Endodermal cell (in vitro differentiated cells): ENCODE data around the gene FBRS. TPM values are rescaled to one million over a fixed set of nuclear protein-coding genes. Genes with fewer than 3 reads are reported as not detected.

Experiments used
- DNase-seq: peaks from one replicate; pipeline ENCODE4 v3.0.0-alpha.2; 2017
- H3K27ac ChIP-seq: 2 replicates; pipeline ENCODE4 v1.5.1; 2013; ENCODE audit warnings: mild to moderate bottlenecking, low read depth, low read length, moderate library complexity
- H3K27me3 ChIP-seq: 2 replicates; pipeline ENCODE4 v1.6.1; 2013; ENCODE audit warnings: mild to moderate bottlenecking, low read length, moderate library complexity; ENCODE audit not compliant: insufficient read depth, control insufficient read depth, poor library complexity, severe bottlenecking
- H3K36me3 ChIP-seq: 2 replicates; pipeline ENCODE4 v1.7.0; 2013; ENCODE audit warnings: mild to moderate bottlenecking, low read length, moderate library complexity; ENCODE audit not compliant: control insufficient read depth, insufficient read depth
- H3K4me1 ChIP-seq: one replicate; pipeline ENCODE4 v1.7.0; 2013; ENCODE audit warnings: low read length; ENCODE audit not compliant: control insufficient read depth, insufficient read depth
- H3K4me3 ChIP-seq: 2 replicates; pipeline ENCODE4 v1.5.1; 2013; ENCODE audit warnings: mild to moderate bottlenecking, low read length, moderate library complexity
- H3K9ac ChIP-seq: 2 replicates; pipeline ENCODE4 v1.6.1; 2013; ENCODE audit warnings: mild to moderate bottlenecking, low read length, moderate library complexity; ENCODE audit not compliant: poor library complexity, severe bottlenecking; ENCODE audit errors: extremely low read depth
- H3K9me3 ChIP-seq: 2 replicates; pipeline ENCODE4 v1.6.1; 2013; ENCODE audit warnings: mild to moderate bottlenecking, low read length, moderate library complexity; ENCODE audit not compliant: control insufficient read depth
- H3K27ac Mint-ChIP-seq: 2 replicates; pipeline ENCODE4 v1.8.0; 2020; ENCODE audit warnings: mixed read lengths
- H3K27me3 Mint-ChIP-seq: 2 replicates; pipeline ENCODE4 v1.8.0; 2021; ENCODE audit warnings: mild to moderate bottlenecking, mixed read lengths; ENCODE audit not compliant: insufficient read depth
- H3K36me3 Mint-ChIP-seq: 2 replicates; pipeline ENCODE4 v1.8.0; 2020; ENCODE audit warnings: low read depth, mixed read lengths
- H3K4me1 Mint-ChIP-seq: 2 replicates; pipeline ENCODE4 v1.8.0; 2020; ENCODE audit warnings: mixed read lengths
- H3K4me3 Mint-ChIP-seq: 2 replicates; pipeline ENCODE4 v1.8.0; 2020; ENCODE audit warnings: mild to moderate bottlenecking, moderate library complexity, mixed read lengths
- H3K9me3 Mint-ChIP-seq: 2 replicates; pipeline ENCODE4 v1.8.0; 2020; ENCODE audit warnings: mild to moderate bottlenecking, mixed read lengths
- WGBS, 2 experiments: methylation state at CpG; one replicate each; pipeline versions ENCODE4 v1.1.5 to v1.1.7; 2013; ENCODE audit warnings: missing lambda C conversion rate in 2 of 2, mixed read lengths in 1 of 2; ENCODE audit not compliant: insufficient coverage in 1 of 2, insufficient read length in 1 of 2; 5-methylcytosine and 5-hydroxymethylcytosine counted together
- total RNA-seq, 2 donors: library from RNA; stranded (reverse); fragmentation: NEBNext Ultra II Directional in 1 of 2; extraction: Animal tissue kit (Norgen Biotek cat#: 25700) in 1 of 2; gene quantifications; 2 replicates in 1 of 2; 3 replicates in 1 of 2; pipeline ENCODE4 v1.2.1, GENCODE V29; 2021
- TF ChIP-seq, protein P1 (sequence below): fragments of 200-600 bp; sonication (generic); conservative IDR thresholded peaks from 2 replicates; pipeline ENCODE4 v1.5.0; 2021; ENCODE audit warnings: antibody characterized with exemption, mild to moderate bottlenecking

FBRS gene
- total RNA-seq, 2 donors from 2014 or later: 50.2 to 53.1 TPM

DNA sequence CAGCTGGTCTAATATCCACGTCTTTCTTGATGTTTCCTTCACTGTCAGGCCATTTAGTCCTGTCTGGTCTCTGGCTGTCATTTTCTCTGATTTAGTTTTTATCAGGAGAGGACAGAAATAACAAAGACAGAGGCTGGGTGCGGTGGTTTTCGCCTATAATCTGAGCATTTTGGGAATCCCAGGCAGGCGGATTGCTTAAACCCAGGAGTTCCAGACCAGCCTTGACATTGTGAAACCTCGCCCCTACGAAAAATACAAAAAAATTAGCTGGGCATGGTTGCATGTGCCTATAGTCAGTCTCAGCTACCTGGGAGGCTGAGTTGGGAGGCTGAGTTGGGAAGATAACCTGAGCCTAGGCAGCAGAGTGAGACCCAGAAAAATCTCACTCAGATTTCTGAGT lies 47.8 kb downstream of the FBRS start:
- no peaks in the 10 kb centered on the region for H3K27me3 ChIP-seq
- Mint-ChIP-seq H3K27ac (no peak overlapping the region), H3K9me3 (no peaks in the 10 kb centered on the region), H3K36me3 (peaks cover 71% of the 10 kb centered on the region), H3K4me1 (no peaks in the 10 kb centered on the region), H3K27me3 (no peaks in the 10 kb centered on the region), H3K4me3 (no peak overlapping the region)
- H3K27ac ChIP-seq: no peak overlapping the region
- TF ChIP-seq, protein P1, sequence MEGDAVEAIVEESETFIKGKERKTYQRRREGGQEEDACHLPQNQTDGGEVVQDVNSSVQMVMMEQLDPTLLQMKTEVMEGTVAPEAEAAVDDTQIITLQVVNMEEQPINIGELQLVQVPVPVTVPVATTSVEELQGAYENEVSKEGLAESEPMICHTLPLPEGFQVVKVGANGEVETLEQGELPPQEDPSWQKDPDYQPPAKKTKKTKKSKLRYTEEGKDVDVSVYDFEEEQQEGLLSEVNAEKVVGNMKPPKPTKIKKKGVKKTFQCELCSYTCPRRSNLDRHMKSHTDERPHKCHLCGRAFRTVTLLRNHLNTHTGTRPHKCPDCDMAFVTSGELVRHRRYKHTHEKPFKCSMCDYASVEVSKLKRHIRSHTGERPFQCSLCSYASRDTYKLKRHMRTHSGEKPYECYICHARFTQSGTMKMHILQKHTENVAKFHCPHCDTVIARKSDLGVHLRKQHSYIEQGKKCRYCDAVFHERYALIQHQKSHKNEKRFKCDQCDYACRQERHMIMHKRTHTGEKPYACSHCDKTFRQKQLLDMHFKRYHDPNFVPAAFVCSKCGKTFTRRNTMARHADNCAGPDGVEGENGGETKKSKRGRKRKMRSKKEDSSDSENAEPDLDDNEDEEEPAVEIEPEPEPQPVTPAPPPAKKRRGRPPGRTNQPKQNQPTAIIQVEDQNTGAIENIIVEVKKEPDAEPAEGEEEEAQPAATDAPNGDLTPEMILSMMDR: no peak
- H3K36me3 ChIP-seq: peaks cover 85% of the 10 kb centered on the region
- 94 to 97% methylated on average over 6 of the region's 6 CpGs for WGBS, 2 experiments
- DNase-seq: no peak
- no peaks in the 10 kb centered on the region for H3K4me1 ChIP-seq
- H3K4me3 ChIP-seq: no peak overlapping the region
- no peaks in the 10 kb centered on the region for H3K9me3 ChIP-seq
- H3K9ac ChIP-seq: no peak overlapping the region

DNA sequence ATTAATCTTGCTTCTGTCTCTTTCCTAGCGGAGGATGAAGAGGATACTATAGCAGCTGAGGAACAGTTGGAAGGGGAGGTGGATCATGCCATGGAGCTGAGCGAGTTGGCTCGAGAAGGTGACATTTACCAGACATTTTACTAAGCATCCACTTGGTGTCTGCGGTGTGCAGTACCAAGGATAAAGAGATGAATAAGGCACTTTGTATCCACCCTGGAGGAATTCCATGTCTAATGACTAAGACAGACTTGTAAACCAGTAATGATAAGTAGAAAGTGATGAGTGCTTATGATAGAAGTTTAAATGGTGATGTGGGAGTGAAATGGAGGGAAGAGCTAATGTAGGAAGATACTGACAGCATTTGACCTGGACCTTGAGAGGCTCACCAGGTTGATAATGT lies 52.7 kb downstream of the FBRS start:
- DNase-seq: no peak
- Mint-ChIP-seq H3K4me1 (no peaks in the 10 kb centered on the region), H3K9me3 (no peaks in the 10 kb centered on the region), H3K4me3 (no peak overlapping the region), H3K36me3 (peaks cover 78% of the 10 kb centered on the region), H3K27ac (no peak overlapping the region), H3K27me3 (no peaks in the 10 kb centered on the region)
- Histone ChIP-seq H3K4me1 (no peaks in the 10 kb centered on the region), H3K27ac (no peak overlapping the region), H3K36me3 (peaks cover 92% of the 10 kb centered on the region), H3K27me3 (no peaks in the 10 kb centered on the region), H3K4me3 (no peak overlapping the region), H3K9ac (no peak overlapping the region), H3K9me3 (no peaks in the 10 kb centered on the region)
- TF ChIP-seq, protein P1: no peak
- WGBS, 2 experiments: 95 to 100% methylated on average over 4 of the region's 4 CpGs

DNA sequence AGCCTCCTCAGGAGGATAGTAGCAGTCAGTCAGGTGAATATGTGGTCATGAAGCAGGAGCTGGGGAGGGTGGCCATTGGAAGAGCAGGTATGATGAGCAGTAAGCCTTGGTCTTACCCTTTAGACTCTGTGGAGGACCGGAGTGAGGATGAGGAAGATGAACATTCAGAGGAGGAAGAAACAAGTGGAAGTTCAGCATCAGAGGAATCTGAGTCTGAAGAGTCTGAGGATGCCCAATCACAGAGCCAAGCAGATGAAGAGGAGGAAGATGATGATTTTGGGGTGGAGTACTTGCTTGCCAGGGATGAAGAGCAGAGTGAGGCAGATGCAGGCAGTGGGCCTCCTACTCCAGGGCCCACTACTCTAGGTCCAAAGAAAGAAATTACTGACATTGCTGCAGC lies 53.5 kb downstream of the FBRS start:
- Histone ChIP-seq H3K9ac (no peak overlapping the region), H3K27ac (no peak overlapping the region), H3K4me1 (no peaks in the 10 kb centered on the region), H3K27me3 (no peaks in the 10 kb centered on the region), H3K4me3 (no peak overlapping the region), H3K36me3 (peaks cover 92% of the 10 kb centered on the region), H3K9me3 (no peaks in the 10 kb centered on the region)
- TF ChIP-seq, protein P1: no peak
- Mint-ChIP-seq H3K27me3 (no peaks in the 10 kb centered on the region), H3K36me3 (peaks cover 80% of the 10 kb centered on the region), H3K9me3 (no peaks in the 10 kb centered on the region), H3K27ac (no peak overlapping the region), H3K4me3 (no peak overlapping the region), H3K4me1 (no peaks in the 10 kb centered on the region)
- no peak for DNase-seq
- WGBS, 2 experiments: 94 to 97% methylated on average over 1 of the region's 1 CpG
